Stimulated activated CD8-positive, alpha-beta memory T cell treated with anti-CD3 and anti-CD28 coated beads, Interleukin-7, amount 100 ng/mL, for 4 hours (primary cell): ENCODE data around the gene IRF3.
"Not testable (repeated sequence)": the region's sequence is repeated elsewhere in the genome, so short reads cannot be mapped to it uniquely, and the experiment has no call there.

Source experiments
- DNase-seq, 2 donors: peaks; one replicate each; pipeline ENCODE4 v3.0.0-alpha.2; 2020; ENCODE audit warnings: low read depth in 2 of 2

Gene IRF3

GRCh38 chr19:49646586-49646985 is 19.1 kb downstream of the IRF3 start:
- DNase-seq = no peak

DNA sequence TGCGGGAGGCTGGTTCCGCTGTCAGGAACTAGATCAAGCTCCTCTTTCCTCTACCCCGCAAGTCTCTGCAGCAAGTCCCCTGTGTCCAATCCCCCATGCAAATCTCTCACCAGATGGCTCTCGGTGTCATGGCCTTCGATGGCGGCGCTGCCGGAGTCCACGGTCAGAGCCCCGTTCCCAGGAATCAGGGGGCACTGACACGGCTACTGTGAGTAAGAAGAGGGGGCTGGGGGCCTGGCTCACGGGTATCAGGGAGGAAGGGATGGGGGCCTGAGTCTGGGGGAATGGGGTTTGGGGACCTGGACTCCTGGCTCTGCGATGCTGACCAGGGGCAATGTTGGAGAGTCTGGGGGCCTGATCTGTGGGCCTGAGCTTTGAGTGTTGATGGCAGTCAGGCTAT is 19.7 kb downstream of the IRF3 start:
- DNase-seq = no peak

DNA sequence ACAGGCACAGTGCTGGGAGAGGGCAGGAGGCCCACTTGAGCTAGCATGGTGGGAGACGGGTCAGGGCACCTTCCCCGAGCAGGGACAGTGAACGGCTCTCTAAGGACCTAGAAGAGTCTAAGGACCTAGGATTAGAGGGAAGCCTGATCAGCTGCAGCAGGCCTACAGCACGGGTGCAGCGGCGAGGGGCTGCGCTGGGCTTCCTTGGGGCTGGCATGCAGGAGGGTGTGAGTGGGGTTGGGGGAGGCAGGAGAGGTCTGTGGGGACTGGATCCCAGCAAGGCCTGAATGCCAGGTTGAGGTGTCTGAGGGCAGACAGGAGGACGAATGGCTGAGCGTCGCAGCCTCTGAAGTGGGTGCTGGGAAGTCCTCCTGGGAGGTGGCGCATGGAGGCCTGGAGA is 20.1 kb downstream of the IRF3 start:
- DNase-seq = no peak

GRCh38 chr19:49643466-49643865 is 22.2 kb downstream of the IRF3 start:
- no peak for DNase-seq

GRCh38 chr19:49642492-49643035 is 23.1 kb downstream of the IRF3 start:
- DNase-seq = no peak

- DNase-seq = peak; percentile 98 to 100
Observed at GRCh38 chr19:49641688-49642491, 23.8 kb downstream of the IRF3 start, which contains the start of gene SCAF1. TSS of gene SCAF1 (plus strand) at chr19:49642209. CDS start at chr19:49645027, 2,818 bp downstream.

- peak; percentile 99 to 100 for DNase-seq
Observed at GRCh38 chr19:49640113-49640898, 25.4 kb downstream of the IRF3 start, which contains the start of gene RRAS. TSS of gene RRAS (minus strand) at chr19:49640143. CDS start at chr19:49640098, 45 bp downstream.

DNA sequence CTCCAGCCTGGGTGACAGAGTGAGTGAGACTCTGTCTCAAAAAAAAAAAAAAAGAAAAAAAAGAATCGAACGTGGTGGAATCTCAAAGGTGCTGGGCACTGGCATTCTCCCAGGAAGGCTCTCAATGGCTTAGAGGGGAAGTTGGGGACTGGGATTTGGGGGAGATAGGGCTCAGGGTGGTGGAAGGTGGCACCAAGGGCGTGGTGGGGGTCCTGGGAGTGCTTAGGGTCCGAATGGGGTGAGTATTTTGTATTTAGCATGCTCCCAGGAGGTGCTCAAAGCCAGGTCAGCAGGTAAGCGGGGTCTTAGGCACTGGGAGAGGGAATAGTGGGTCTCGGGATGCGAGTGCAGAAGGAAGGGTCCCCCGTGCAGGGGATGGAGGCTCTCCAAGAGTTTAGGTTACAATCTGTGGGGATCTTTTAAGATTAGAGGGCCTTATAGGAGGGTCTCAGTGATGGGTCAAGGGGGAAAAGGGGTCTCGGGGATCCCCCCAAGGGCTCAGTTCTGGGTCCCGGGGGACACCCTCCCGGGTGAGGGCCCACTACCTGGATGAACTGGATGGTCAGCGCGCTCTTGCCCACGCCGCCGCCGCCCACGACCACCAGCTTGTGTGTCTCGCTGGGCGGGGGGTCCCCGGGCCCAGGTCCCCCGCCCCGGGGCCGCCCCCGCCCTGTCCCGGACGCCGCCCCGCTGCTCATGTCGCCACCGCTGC is 26.1 kb downstream of the IRF3 start:
- no peak for DNase-seq

DNA sequence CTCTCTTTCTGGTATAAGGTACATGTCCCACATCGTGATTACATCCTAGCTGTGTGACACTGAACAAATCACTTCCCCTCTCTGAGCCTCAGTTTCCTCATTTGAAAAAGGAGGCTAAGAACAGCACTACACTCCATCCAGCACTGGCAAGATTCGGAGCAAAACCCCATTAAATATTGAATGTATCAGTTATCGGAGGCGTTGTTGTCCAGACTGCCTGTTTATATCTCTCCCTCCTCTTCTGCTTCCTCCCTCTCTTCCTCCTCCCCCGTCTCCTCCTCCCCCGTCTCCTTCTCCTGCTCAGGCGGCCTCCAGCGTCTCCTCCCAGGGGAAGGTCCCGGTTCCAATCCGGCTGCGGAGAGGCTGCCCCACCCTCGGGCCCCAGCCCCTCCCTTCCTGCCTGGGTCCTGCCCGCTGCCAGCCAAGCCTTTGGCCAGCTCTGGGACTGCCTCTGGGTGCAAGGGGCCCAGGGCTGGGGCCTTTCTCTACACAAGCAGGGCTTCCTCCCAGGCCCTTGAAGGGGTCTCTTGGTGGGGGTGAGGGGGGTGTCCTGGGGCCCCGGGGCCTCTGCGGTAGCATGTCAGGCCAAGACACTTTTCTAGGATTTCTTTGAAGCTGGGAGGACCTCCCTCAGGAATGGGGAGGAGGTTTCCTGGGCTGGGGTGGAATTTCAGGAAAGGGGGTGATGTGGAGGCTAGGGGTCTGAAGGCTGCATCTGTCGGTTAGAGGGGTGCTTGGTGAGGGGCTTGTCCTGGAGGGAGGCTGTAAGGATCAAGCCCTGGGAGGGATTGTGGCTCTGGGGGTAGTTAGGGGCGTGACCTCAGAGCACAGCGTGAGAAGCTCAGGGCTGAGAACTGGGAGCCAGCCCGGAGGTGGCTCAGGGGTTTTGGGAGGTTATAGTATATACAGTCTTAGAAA is 27.6 kb downstream of the IRF3 start:
- DNase-seq = no peak

DNA sequence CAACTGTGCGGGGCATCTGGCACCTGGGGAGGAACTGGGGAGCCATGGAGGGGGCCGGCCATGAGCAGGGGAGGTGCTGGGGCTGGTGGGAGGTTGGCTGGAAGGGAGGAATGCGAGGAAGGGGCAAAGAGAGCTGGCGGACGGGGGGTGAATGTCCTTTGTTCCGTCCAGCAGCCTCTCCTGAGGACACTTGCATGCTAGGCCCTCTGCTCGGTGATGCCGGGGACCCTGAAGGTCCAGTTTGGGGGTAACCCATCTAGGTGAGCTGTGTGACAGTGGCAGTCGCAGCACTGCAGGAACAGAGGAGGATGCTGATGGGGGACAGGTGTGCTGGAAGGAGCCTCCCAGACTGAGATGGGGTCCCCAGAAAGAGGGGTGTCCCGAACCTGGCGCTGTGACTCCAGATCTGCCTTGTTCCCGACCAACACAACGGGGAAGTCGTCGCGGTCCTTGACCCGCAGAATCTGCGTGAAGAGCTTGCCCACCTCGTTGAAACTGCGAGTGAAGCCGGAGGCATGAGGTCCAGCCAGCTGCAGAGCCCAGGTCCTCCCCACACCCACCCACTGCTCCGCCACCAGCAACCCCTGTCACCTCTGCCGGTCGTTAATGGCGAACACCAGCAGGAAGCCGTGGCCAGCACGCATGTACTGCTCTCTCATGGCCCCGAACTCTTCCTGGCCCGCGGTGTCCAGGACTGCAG is 29.3 kb downstream of the IRF3 start:
- DNase-seq = no peak

GRCh38 chr19:49635530-49636232 is 30.0 kb downstream of the IRF3 start:
- no peak for DNase-seq

- DNase-seq = not testable (repeated sequence)
Observed at GRCh38 chr19:49633273-49633672, 32.4 kb downstream of the IRF3 start.

- DNase-seq = no peak
Observed at GRCh38 chr19:49632576-49632975, 33.1 kb downstream of the IRF3 start.

DNA sequence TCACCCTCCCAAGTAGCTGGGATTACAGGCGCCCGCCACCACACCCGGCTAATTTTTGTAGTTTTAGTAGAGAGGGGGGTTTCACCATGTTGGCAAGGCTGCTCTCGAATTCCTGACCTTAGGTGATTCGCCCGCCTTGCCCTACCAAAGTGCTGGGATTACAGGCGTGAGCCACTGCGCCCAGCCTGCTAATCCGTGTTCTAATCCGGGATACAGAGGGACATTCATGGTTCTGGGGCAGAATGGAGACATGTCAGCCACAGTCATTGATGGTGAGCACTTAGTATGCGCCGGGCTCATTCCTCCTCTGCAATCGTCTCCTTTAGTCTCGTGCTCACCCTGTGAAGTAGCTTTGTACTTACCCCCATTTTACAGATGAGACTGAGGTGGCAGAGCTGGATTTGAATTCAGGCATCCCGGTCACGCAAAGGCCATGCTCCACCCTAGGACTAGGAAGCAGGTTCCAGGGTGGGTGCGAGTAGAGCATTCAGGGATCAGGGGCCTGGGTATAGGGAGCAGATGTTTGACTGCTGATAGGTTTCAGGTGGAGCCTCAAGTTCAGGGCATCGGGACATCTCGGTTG is 34.0 kb downstream of the IRF3 start:
- DNase-seq = no peak

GRCh38 chr19:49631014-49631588 is 34.6 kb downstream of the IRF3 start:
- no peak for DNase-seq

DNA sequence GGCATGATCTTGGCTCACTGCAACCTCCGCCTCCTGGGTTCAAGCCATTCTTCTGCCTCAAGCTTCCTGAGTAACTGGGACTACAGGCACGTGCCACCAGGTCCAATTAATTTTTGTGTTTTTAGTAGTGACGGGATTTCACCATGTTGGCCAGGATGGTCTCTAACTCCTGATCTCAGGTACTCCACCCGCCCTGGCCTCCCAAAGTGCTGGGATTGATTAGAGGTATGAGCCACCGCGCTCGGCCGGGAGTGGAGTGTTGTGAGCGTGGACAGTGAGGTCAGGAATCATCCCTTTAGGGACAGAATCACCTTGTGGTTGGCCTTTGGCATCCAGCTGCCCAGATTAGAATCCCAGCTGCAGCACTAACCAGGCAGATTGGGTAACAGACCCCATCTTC is 36.0 kb downstream of the IRF3 start:
- no peak for DNase-seq

- DNase-seq = no peak
Observed at GRCh38 chr19:49626226-49626625, 39.4 kb downstream of the IRF3 start.

GRCh38 chr19:49624967-49625910 is 40.4 kb downstream of the IRF3 start:
- DNase-seq = no peak
